SK-N-SH (cell line): Measurements from ENCODE around the gene FAM184B. TPM values are rescaled to one million over a fixed set of nuclear protein-coding genes. Genes with fewer than 3 reads are reported as not detected.

ENCODE experiments used
- CTCF ChIA-PET: fragments of 300-600, 350-600 bp; formaldehyde crosslinking; extraction: SDS; loops from one replicate; lab custom pipeline; 2021; lab: Yijun Ruan, JAX
- POLR2A ChIA-PET: fragments of 350-600 bp; sonication (Branson Sonifier 250); formaldehyde crosslinking; extraction: SDS; loops from one replicate; lab custom pipeline; 2020; ENCODE audit warnings: antibody characterized with exemption, inconsistent platforms; lab: Yijun Ruan, JAX
- DNase-seq: peaks from one replicate; pipeline ENCODE4 v3.0.0; 2012
- H2AFZ ChIP-seq: fragments of 200-600 bp; sonication (generic); 2 replicates; pipeline ENCODE4 v1.8.1; 2016; ENCODE audit warnings: antibody characterized with exemption, mild to moderate bottlenecking, low read depth
- H3F3A ChIP-seq: fragments of 200-600 bp; sonication (generic); replicated peaks from 2 replicates; pipeline ENCODE3; 2016; ENCODE audit warnings: antibody characterized with exemption, mild to moderate bottlenecking; ENCODE audit not compliant: insufficient read depth
- H3K27ac ChIP-seq, 2 experiments: fragments of 200-500 bp in 1 of 2; fragments of 200-600 bp in 1 of 2; sonication (Bioruptor generic) in 1 of 2; sonication (generic), shearing (Covaris generic) in 1 of 2; 2 replicates each; pipeline versions ENCODE4 v1.5.1 to v1.6.1; 2014 to 2016; ENCODE audit warnings: low read depth in 2 of 2, inconsistent platforms in 1 of 2, low read length in 1 of 2, mild to moderate bottlenecking in 1 of 2, mixed read lengths in 1 of 2
- H3K27me3 ChIP-seq: fragments of 200-600 bp; sonication (generic), shearing (Covaris generic); 2 replicates; pipeline ENCODE4 v1.6.1; 2016; ENCODE audit warnings: mixed run types; ENCODE audit not compliant: insufficient read depth
- H3K36me3 ChIP-seq, 2 experiments: fragments of 200-500 bp in 1 of 2; fragments of 200-600 bp in 1 of 2; sonication (Bioruptor generic) in 1 of 2; sonication (generic) in 1 of 2; replicated peaks in 1 of 2; 2 replicates each; pipeline versions ENCODE3 to v1.5.1; 2014 to 2016; ENCODE audit warnings: low read length in 1 of 2, mild to moderate bottlenecking in 1 of 2; ENCODE audit not compliant: insufficient read depth in 2 of 2, control insufficient read depth in 1 of 2
- H3K4me1 ChIP-seq, 2 experiments: fragments of 200-500 bp in 1 of 2; fragments of 200-600 bp in 1 of 2; sonication (Bioruptor generic) in 1 of 2; sonication (generic), shearing (Covaris generic) in 1 of 2; 2 replicates each; pipeline versions ENCODE4 v1.5.1 to v1.6.1; 2014 to 2016; ENCODE audit warnings: low read depth in 1 of 2, low read length in 1 of 2, mixed run types in 1 of 2; ENCODE audit not compliant: insufficient read depth in 2 of 2, control insufficient read depth in 1 of 2
- H3K4me2 ChIP-seq: fragments of 200-600 bp; sonication (generic), shearing (Covaris generic); 2 replicates; pipeline ENCODE4 v1.6.1; 2017; ENCODE audit warnings: mixed run types
- H3K4me3 ChIP-seq, 2 experiments: fragments of 200-500 bp in 1 of 2; fragments of 200-600 bp in 1 of 2; sonication (Bioruptor generic) in 1 of 2; sonication (generic), shearing (Covaris generic) in 1 of 2; 2 replicates each; pipeline versions ENCODE4 v1.5.1 to v1.8.1; 2014 to 2016; ENCODE audit warnings: low read depth in 2 of 2, inconsistent platforms in 1 of 2, low read length in 1 of 2, mild to moderate bottlenecking in 1 of 2, mixed read lengths in 1 of 2, moderate library complexity in 1 of 2
- H3K79me2 ChIP-seq: fragments of 200-600 bp; sonication (generic); 2 replicates; pipeline ENCODE4 v1.8.1; 2017; ENCODE audit warnings: mild to moderate bottlenecking; ENCODE audit not compliant: insufficient read depth
- H3K9ac ChIP-seq: fragments of 200-600 bp; sonication (generic); 2 replicates; pipeline ENCODE4 v1.6.1; 2017; ENCODE audit warnings: mixed run types
- H3K9me2 ChIP-seq: fragments of 200-600 bp; sonication (generic); 2 replicates; pipeline ENCODE4 v1.6.1; 2017; ENCODE audit warnings: mixed run types
- H3K9me3 ChIP-seq: fragments of 200-600 bp; sonication (generic); 2 replicates; pipeline ENCODE4 v1.6.1; 2017; ENCODE audit warnings: mixed run types, mild to moderate bottlenecking, moderate library complexity
- H4K20me1 ChIP-seq: fragments of 200-600 bp; sonication (generic); 2 replicates; pipeline ENCODE4 v1.6.1; 2017; ENCODE audit warnings: mild to moderate bottlenecking, mixed run types; ENCODE audit not compliant: insufficient read depth
- CHD2 ChIP-seq: fragments of 150-350 bp; IDR thresholded peaks from 2 replicates; pipeline ENCODE4 v1.6.1; 2018; ENCODE audit warnings: low read length; ENCODE audit not compliant: partially characterized antibody
- ELF1 ChIP-seq: IDR thresholded peaks from 2 replicates; pipeline ENCODE4 v1.4.0; 2012
- EP300 ChIP-seq, 2 experiments: IDR thresholded peaks; 2 replicates each; pipeline versions ENCODE4 v1.4.0 to v1.6.1; 2012; ENCODE audit warnings: borderline replicate concordance in 1 of 2, low read depth in 1 of 2, low read length in 1 of 2
- EZH2phosphoT487 ChIP-seq: fragments of 200-600 bp; sonication (generic); IDR thresholded peaks from 2 replicates; pipeline ENCODE4 v1.6.1; 2017; ENCODE audit warnings: low read depth, mixed run types, mild to moderate bottlenecking, antibody characterized with exemption, moderate library complexity, borderline replicate concordance
- FOSL2 ChIP-seq: IDR thresholded peaks from 2 replicates; pipeline ENCODE4 v1.4.0; 2012; ENCODE audit warnings: low read depth, mild to moderate bottlenecking, moderate library complexity, borderline replicate concordance
- FOXJ3 ChIP-seq: sonication (generic); formaldehyde crosslinking; IDR thresholded peaks from 2 replicates; pipeline ENCODE4 v1.5.1; 2020; ENCODE audit warnings: mild to moderate bottlenecking, missing genetic modification reagents
- FOXM1 ChIP-seq: IDR thresholded peaks from 2 replicates; pipeline ENCODE4 v1.4.0; 2012; ENCODE audit warnings: low read depth, mild to moderate bottlenecking
- GABPA ChIP-seq: IDR thresholded peaks from 2 replicates; pipeline ENCODE4 v1.4.0; 2012; ENCODE audit warnings: low read depth, mild to moderate bottlenecking
- GATA2 ChIP-seq: sonication (generic); formaldehyde crosslinking; IDR thresholded peaks from 2 replicates; pipeline ENCODE4 v1.5.0; 2020; ENCODE audit warnings: mild to moderate bottlenecking, missing genetic modification reagents
- JUND ChIP-seq: IDR thresholded peaks from 2 replicates; pipeline ENCODE4 v1.4.0; 2012
- MAX ChIP-seq: IDR thresholded peaks from 2 replicates; pipeline ENCODE4 v1.4.0; 2012; ENCODE audit warnings: low read depth
- MEF2A ChIP-seq: IDR thresholded peaks from 2 replicates; pipeline ENCODE4 v1.4.0; 2012; ENCODE audit warnings: low read depth, borderline replicate concordance
- MXI1 ChIP-seq: IDR thresholded peaks from 2 replicates; pipeline ENCODE4 v1.6.1; 2012; ENCODE audit warnings: mild to moderate bottlenecking, low read depth, low read length, improper control_type of control experiment
- NFIC ChIP-seq: IDR thresholded peaks from 2 replicates; pipeline ENCODE4 v1.4.0; 2012; ENCODE audit warnings: borderline replicate concordance
- NRF1 ChIP-seq: IDR thresholded peaks from 2 replicates; pipeline ENCODE4 v1.6.1; 2012; ENCODE audit warnings: low read depth, mild to moderate bottlenecking, low read length
- PBX3 ChIP-seq: IDR thresholded peaks from 2 replicates; pipeline ENCODE4; 2012
- POLR2AphosphoS5 ChIP-seq: IDR thresholded peaks from 2 replicates; pipeline ENCODE4 v1.6.1; 2012; ENCODE audit warnings: low read depth, low read length
- RAD21 ChIP-seq: IDR thresholded peaks from 2 replicates; pipeline ENCODE4 v1.6.1; 2012; ENCODE audit warnings: mild to moderate bottlenecking, low read length
- RXRA ChIP-seq: IDR thresholded peaks from 2 replicates; pipeline ENCODE4 v1.4.0; 2012; ENCODE audit warnings: low read depth, mild to moderate bottlenecking, borderline replicate concordance
- TAF1 ChIP-seq: IDR thresholded peaks from 2 replicates; pipeline ENCODE4 v1.6.1; 2012; ENCODE audit warnings: low read depth, mild to moderate bottlenecking, low read length, moderate library complexity, borderline replicate concordance
- TEAD4 ChIP-seq: IDR thresholded peaks from 2 replicates; pipeline ENCODE4 v1.4.0; 2012; ENCODE audit warnings: mild to moderate bottlenecking, borderline replicate concordance; ENCODE audit not compliant: insufficient read depth
- USF1 ChIP-seq: IDR thresholded peaks from 2 replicates; pipeline ENCODE4 v1.4.0; 2012; ENCODE audit warnings: low read depth, borderline replicate concordance
- USF2 ChIP-seq: fragments of 150-350 bp; IDR thresholded peaks from 2 replicates; pipeline ENCODE4 v1.6.1; 2017; ENCODE audit warnings: antibody characterized with exemption, low read length, low read depth, borderline replicate concordance
- WGBS: methylation state at CpG from one replicate; pipeline ENCODE4 v1.1.6; 2017; ENCODE audit warnings: low lambda C conversion rate; 5-methylcytosine and 5-hydroxymethylcytosine counted together
- polyA plus RNA-seq, 3 experiments: library from polyadenylated mRNA; depleted of rRNA; stranded (reverse); fragments of >200 nt; gene quantifications; 2 replicates each; pipeline ENCODE4 v1.2.3, GENCODE V29; 2012

The FAM184B gene
- polyA plus RNA-seq, 1 of the 3 experiments (the other 2 are of a cell fraction): not detected

GRCh38 chr4:17694552-17694951, 86.9 kb downstream of the FAM184B start (continued):
- TF ChIP-seq MXI1: no peak

GRCh38 chr4:17690898-17691297, 90.5 kb downstream of the FAM184B start:
- DNase-seq: no peak
- H3K9me3 ChIP-seq: no peaks in the 10 kb centered on the region
- POLR2A ChIA-PET: no interaction called here
- TF ChIP-seq TAF1: no peak
- TF ChIP-seq FOSL2: no peak
- no peak for TF ChIP-seq TEAD4
- no peak for TF ChIP-seq GABPA
- TF ChIP-seq EZH2phosphoT487: no peak
- TF ChIP-seq NFIC: no peak
- TF ChIP-seq RAD21: no peak
- no peak for TF ChIP-seq EP300 (IDR thresholded peaks at IDR 0.05; ENCODE audit: borderline replicate concordance in 1 of 2, low read depth in 1 of 2, low read length in 1 of 2)
- no peak for TF ChIP-seq MEF2A
- no peak for TF ChIP-seq RXRA
- no peak for TF ChIP-seq PBX3
- no peak for TF ChIP-seq FOXM1
- no peak for TF ChIP-seq JUND
- H3K27me3 ChIP-seq: no peaks in the 10 kb centered on the region
- no peaks in the 10 kb centered on the region for H3K79me2 ChIP-seq
- WGBS: 83% methylated on average over 1 of the region's 1 CpG
- H3K9me2 ChIP-seq: no peaks in the 10 kb centered on the region
- H3F3A ChIP-seq: no peaks in the 10 kb centered on the region
- H4K20me1 ChIP-seq: no peaks in the 10 kb centered on the region
- no peak overlapping the region for H3K4me3 ChIP-seq
- H3K27ac ChIP-seq: no peak overlapping the region
- no peak overlapping the region for H2AFZ ChIP-seq
- CTCF ChIA-PET: no interaction called here
- no peaks in the 10 kb centered on the region for H3K4me1 ChIP-seq
- no peak overlapping the region for H3K4me2 ChIP-seq
- no peaks in the 10 kb centered on the region for H3K36me3 ChIP-seq
- H3K9ac ChIP-seq: no peak overlapping the region

- DNase-seq: no peak
- WGBS: 51% methylated on average over 5 of the region's 5 CpGs
- POLR2A ChIA-PET: interaction anchor here (0.6 kb wide), 1 partner anchor 47 kb away, joined by 3 read pairs; no protein-coding TSS in a partner anchor
- TF ChIP-seq NRF1 (no peak), FOXJ3 (no peak), POLR2AphosphoS5 (no peak), NFIC (no peak), CHD2 (no peak), USF1 (no peak), USF2 (no peak), GATA2 (CRISPR knock-in tag) (no peak), EP300 (IDR thresholded peaks at IDR 0.05; ENCODE audit: borderline replicate concordance in 1 of 2, low read depth in 1 of 2, low read length in 1 of 2) (no peak), GABPA (no peak), MAX (no peak), PBX3 (no peak), ELF1 (no peak)
Measured at GRCh38 chr4:17690135-17690534, 91.3 kb downstream of the FAM184B start.

More at GRCh38 chr4:17690135-17690534, 91.3 kb downstream of the FAM184B start:
- Histone ChIP-seq H3K36me3 (no peaks in the 10 kb centered on the region), H3F3A (no peaks in the 10 kb centered on the region), H3K4me3 (no peak overlapping the region), H2AFZ (no peak overlapping the region), H3K4me2 (no peak overlapping the region), H3K9ac (no peak overlapping the region), H4K20me1 (no peaks in the 10 kb centered on the region), H3K9me2 (no peaks in the 10 kb centered on the region), H3K4me1 (no peaks in the 10 kb centered on the region), H3K27me3 (no peaks in the 10 kb centered on the region), H3K27ac (no peak overlapping the region), H3K9me3 (no peaks in the 10 kb centered on the region), H3K79me2 (no peaks in the 10 kb centered on the region)
- CTCF ChIA-PET: no interaction called here
